ENCODE data around the gene SLIT3.

- TF ChIP-seq CTCF (IDR thresholded peaks at IDR 0.05; ENCODE audit: insufficient read depth, low read length) (no peak), POLR2AphosphoS5 (IDR thresholded peaks at IDR 0.05; ENCODE audit: low read depth) (no peak)
Observed at GRCh38 chr5:169218861-169219260, 82.1 kb downstream of the SLIT3 start.
